HG03432 (cell line): ENCODE data around the gene GLDN.
"Not testable (repeated sequence)": the region's sequence is repeated elsewhere in the genome, so short reads cannot be mapped to it uniquely, and the experiment has no call there.

ENCODE experiments used
- ATAC-seq: cut with Tn5 transposase; IDR thresholded peaks from one replicate; pipeline ENCODE4 v1.9.1; 2021; ENCODE audit warnings: mild to moderate bottlenecking, moderate library complexity; ENCODE audit not compliant: unreplicated experiment

Gene GLDN

GRCh38 chr15:51443282-51443914 is 101.9 kb downstream of the GLDN start:
- no peak for ATAC-seq

- ATAC-seq = no peak
These were observed 102.7 kb downstream of the GLDN start for GRCh38 chr15:51444112-51444511.

GRCh38 chr15:51444807-51445206 is 103.4 kb downstream of the GLDN start:
- ATAC-seq = no peak

GRCh38 chr15:51446029-51446744 is 104.7 kb downstream of the GLDN start:
- not testable (repeated sequence) for ATAC-seq

DNA sequence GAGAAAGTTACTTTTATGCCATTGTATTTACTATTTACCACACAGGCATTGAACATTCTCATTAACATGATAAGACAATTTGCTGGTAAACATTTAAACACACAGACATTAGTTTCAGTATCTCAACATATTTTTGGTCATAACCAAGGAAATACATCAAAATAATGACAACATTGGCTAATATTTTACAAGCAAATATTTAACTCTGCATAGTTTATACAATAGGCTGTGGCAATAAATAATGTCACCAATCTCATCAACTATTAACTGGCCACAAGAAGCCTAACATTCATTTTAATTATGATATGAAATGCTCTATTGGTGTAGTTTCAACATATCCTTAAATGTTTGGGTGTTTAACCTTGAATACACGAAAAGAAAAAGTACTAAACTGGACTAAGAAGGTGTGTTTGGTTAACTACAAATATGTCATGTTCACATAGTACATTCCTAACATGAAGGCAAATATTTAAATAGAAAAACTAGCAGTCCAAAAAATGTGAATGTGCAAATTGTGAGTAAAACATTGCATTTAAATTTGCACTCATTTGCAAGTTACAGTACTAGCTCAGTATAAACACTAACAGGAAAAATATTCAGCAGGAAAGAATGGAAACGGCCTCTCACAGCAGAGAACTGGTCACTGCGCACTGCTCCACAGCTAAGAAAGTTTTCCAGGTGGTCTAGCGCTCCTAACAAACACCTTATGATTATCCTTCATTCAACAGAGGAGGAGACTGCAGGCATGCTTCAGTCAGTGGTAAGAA is 106.6 kb downstream of the GLDN start:
- no peak for ATAC-seq

GRCh38 chr15:51448622-51449399 is 107.4 kb downstream of the GLDN start:
- no peak for ATAC-seq

DNA sequence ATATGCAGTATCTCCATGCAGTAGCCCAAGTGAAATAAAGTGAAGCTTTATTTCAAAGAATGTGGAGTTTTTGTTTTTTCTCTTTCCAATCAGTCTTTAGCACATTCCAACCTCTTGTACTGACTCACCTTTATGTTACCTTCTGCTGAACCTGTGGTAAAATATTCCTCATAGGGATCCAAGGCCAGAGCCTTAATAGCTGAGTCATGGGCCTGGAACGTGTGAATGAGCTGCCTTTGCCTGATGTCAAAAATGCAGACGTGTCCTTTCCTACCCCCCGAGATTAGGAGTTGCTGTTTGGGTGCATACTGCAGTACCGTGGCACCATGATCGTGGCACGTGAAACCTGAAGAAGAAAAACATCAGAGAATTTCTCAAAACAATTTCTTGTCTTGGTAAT is 108.5 kb downstream of the GLDN start:
- ATAC-seq = no peak
